NCI-H2196 treated with DMSO at 0.1 percent for 48 hours (cell line): ENCODE data around the gene DHRS9.

ENCODE experiments used
- DNase-seq: peaks from one replicate; lab custom pipeline; 2025; ENCODE audit not compliant: unreplicated experiment; lab: John Stamatoyannopoulos, UW

Gene DHRS9

GRCh38 chr2:169065422-169065821 is 3.9 kb upstream of the DHRS9 start:
- no peak for DNase-seq

DNA sequence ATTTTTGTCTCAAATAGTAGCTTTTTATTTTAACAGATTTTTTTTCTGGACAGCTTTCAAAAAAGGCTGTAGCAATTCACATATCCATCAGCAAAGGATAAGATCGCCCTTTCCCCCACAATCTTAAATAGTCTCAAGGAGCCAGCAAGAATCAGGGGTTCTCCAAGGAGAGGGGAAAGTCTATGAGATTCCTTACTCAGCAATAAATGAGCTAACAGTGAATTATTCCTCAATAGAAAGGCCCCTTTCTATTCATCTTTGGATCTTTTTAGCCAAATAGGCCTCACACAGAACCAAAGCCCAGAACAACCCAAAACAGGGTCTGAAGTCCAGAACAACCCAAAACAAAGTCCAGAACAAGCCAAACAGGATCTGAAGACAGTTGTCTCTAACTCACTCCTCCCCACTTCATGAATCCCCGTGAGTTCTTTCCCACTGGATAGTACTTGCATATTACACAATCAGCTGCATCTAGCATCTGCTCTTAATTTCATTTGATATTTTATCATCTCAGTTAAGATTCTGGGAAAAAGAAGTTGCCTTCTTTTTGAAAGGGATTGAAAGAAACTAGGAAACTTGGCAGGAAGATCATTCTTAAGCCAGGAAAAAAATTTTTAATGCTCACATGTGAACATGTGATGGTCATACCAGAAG is 3.4 kb upstream of the DHRS9 start:
- no peak for DNase-seq

DNA sequence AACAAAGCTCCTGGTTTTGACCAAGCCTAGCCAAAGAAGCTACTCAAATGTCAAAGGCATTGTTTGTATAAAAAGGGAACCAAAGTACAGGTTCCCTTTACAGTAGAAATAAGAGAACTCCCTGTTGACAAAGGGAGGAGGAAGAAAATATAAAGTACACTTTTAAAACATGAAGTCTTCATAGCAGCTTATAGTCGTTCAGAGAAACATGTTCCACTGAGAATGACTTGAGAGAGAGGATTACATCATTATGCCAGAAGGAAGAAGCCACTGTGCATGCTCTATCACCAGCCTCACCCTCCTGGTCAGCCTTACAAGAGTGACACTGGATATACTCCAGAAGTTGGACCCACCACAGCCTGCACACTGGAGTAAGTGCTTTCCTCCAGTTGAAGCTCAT is 2.5 kb upstream of the DHRS9 start:
- DNase-seq, result no peak

DNA sequence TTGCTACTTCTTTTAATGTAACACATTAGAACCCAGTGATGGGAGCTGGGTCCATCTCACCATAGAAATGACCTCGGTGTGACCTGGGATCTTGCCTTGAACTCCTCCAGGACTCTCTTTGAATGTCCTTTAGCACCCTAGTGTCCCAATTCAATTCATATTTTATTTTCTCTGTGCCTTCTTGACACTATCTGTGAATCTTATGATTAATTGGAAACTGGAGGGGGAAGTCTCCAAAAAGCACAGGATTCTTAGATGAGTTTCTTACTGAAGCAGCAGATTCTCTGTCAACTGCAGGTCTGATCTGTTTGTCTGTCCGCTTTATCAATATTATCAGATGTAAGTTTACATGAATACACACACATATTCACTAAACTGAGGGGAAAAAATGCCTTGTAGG is 470 bp downstream of the DHRS9 start:
- DNase-seq, result no peak

- DNase-seq, result no peak
Measured at GRCh38 chr2:169071455-169071854, 2.1 kb downstream of the DHRS9 start.

GRCh38 chr2:169072163-169072925 is 3.0 kb downstream of the DHRS9 start:
- no peak for DNase-seq

GRCh38 chr2:169073211-169073962 is 4.0 kb downstream of the DHRS9 start:
- no peak for DNase-seq

DNA sequence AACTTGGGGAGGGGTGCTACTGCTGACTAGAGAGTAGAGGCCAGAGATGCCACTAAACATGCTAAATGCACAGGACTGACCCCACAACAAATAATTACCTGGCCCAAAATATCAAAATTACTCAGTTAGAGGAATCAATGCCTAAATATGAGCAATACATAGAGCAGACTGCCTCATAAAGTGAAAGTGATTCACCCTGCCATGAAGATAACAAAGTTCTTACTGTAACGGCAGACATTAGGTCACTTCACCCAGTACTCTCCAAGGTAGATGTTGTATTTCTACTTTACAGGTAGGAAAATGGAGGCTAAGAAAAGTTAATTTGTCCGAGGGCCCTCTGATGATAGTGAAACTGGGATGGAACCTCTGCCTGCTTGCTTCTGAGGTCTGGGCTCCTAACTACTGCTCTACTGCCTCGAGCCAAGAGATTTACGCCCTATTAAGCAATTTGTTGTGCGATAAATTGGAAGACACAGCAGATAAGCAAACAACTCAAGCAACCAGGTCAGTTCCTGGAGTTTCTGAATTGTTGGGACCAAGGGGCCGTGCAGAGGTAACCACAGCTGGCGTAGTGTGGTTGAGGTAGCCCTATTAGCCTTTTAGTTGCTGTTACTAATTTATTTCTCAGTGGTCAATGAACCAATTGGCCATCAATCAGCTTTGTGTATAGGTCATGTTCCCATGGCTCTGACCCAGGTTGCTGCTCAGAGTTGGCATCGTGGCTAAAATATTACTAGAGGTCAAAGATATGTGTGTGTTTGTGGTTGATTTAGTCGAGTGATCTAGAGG is 4.8 kb downstream of the DHRS9 start:
- DNase-seq, result no peak

- DNase-seq, result no peak
Measured at GRCh38 chr2:169077674-169078240, 8.4 kb downstream of the DHRS9 start.

DNA sequence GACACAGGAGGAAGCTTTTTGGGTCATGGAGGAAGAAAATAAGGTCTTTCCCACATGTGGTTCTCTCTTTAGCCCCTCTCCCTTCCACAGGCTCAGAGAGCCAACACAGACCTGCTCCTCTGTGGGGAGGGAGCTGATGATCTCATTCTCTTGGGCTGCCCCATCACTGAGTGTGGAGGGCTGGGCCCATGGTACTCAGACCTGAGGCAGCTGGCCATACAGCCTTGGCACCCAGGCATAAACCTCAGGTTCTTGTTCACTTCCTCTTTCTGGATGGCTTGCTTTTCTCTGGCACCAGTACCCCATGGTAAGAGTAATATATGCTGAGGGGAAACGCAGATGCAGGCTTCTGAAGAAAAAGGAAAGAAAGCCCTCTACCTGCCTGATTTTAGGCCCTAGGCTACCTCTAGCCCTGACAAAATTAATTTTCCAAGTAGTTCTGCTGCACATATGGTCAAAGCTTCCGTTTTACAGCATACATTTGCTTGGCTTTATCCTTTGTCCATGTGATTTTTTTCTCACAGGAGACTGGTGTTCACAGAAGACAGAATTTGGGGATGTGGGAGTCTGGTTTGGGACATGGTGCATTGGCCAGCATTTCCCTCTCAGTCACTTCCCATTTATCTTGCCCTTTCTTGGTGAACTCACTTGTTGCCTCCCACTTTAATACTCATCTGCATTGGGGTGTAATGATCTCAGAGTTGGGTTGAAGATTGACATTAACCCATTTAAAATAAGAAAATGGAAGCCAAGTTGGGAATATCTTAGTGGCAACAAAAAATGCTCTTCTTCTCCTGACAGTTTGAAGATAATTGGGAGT is 11.1 kb downstream of the DHRS9 start:
- no peak for DNase-seq

GRCh38 chr2:169081551-169081950 is 12.2 kb downstream of the DHRS9 start:
- DNase-seq, result no peak

- no peak for DNase-seq
Measured at GRCh38 chr2:169082995-169083394, 13.6 kb downstream of the DHRS9 start.

DNA sequence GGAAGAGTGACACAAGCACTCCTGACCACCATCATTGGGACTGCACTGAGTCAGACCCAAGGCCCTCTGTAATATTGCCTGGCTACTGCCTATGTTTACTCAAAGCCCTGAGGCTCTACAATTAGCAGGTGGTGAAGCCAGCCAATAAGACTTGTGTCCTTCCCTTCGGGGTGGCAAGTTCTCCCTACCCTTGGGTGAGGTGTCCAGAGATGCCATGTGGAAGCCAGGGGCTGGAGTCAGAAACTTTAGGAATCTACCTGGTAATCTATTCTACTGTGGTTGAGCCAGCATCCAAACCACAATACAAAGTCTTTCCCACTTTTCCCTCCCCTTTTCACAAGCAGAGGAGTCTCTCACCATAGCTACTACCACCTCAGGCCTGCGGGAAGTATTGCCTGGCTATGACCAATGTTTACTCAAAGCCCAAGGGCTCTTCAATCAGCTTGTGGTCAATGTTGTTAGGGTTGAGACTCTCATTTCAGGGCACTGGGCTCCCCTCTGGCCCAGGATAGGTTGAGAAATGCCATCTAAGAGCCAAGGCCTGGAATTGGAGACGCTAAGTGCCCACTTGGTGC is 17.6 kb downstream of the DHRS9 start:
- DNase-seq, result no peak

DNA sequence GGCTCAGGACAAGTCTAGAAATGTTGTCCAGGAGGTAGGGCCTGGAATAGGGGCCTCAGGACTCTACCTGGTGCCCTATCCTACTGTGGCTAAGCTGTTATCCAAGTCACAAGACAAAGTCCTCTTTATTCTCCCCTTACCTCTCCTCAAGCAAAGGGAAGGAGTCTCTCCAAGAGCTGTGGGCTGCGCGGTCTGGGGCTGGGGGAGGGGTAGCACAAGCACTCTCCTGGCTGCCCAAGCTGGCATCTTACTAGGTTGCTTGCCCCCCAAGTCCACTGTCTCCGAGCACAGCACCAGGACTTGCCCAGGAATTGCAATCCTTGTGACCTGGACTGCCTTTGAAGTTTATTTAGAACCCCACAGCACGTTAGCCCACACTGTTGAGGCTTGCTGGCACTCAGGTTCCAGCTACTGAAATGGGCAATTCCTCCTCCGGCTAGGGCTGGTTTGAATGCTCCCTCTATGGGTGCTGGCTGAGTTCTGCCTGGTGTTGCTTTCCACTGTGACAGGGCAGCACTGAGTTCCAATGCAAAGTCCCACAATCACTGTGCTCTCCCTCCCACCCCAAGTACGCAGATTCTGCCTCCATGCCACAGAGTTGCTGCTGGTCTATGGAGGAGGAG is 18.5 kb downstream of the DHRS9 start:
- DNase-seq, result no peak

- DNase-seq, result no peak
Measured at GRCh38 chr2:169089182-169089581, 19.8 kb downstream of the DHRS9 start.

DNA sequence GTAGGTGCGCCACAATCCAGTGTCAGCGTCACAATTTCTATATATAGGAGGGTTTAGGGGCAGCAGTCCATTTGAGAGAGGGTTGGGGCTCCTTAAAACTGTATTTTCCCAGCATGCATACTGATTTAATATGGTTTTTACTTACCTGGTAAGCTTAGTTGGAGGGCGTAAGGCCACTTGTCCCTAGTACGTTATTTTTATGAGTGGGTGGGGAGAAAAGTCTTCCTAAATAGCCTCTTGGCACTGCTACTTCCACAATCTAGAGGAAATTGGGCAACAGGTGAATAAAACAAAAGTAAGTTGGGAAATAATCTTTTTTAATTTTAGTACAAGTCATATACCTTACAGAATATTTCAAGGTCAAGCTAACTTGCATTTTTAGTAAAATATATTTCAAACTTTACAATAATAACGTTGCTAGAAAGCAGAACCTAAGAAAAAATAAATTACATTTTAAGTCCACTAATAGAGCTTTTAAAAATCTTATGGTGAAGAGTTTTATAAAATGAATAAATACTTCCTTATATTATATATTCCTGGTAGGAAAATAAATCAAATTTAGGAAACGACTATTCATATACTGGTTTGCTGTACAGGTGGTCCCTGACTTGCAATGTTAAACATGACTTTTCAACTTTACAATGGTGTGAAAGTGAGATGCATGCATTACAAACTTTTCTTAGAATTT is 20.9 kb downstream of the DHRS9 start:
- DNase-seq, result no peak

DNA sequence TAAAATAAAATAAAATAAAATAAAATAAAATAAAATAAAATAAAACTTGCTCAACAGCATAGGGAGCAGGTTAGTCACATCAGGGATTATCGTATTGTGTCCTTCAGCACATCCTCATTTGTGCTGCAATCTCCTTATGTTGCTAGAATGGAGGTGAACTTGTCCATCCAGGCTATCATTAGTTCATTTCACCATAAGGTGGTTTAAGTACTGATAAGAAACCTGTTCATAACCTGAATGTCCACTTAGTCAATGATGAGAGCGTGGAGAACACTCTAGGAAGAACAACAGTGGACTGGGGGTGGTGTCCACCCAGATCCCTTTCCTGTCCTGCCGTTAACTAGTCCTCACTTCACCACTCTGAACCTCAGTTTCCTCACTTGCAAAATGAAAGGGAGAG is 21.9 kb downstream of the DHRS9 start:
- no peak for DNase-seq

GRCh38 chr2:169091761-169092519 is 22.6 kb downstream of the DHRS9 start:
- no peak for DNase-seq
